GM23338 (cell line): Measurements from ENCODE around the gene HSD3B7. TPM values are rescaled to one million over a fixed set of nuclear protein-coding genes. Genes with fewer than 3 reads are reported as not detected.

Source experiments
- ATAC-seq: fragments of 200-7000 bp; cut with Tn5 transposase; 3 replicates; pipeline ENCODE4 v1.9.1; 2020
- DNase-seq: peaks from one replicate; pipeline ENCODE4 v3.0.0-alpha.2; 2015; ENCODE audit warnings: low spot score
- H2AFZ ChIP-seq: fragments of 200-600 bp; sonication (generic); 2 replicates; pipeline ENCODE4 v1.8.0; 2016; ENCODE audit warnings: antibody characterized with exemption, mild to moderate bottlenecking, moderate library complexity
- H3F3A ChIP-seq: fragments of 200-600 bp; sonication (generic); replicated peaks from 2 replicates; pipeline ENCODE4 v1.8.0; 2017; ENCODE audit warnings: antibody characterized with exemption, mixed run types, low read depth
- H3K27ac ChIP-seq: fragments of 200-600 bp; sonication (generic); 2 replicates; pipeline ENCODE4 v1.6.1; 2016; ENCODE audit warnings: low read depth
- H3K27me3 ChIP-seq: fragments of 200-600 bp; sonication (generic); 2 replicates; pipeline ENCODE4 v1.8.0; 2016; ENCODE audit warnings: mild to moderate bottlenecking, mixed run types, moderate library complexity; ENCODE audit not compliant: insufficient read depth
- H3K36me3 ChIP-seq: fragments of 200-600 bp; sonication (generic); 2 replicates; pipeline ENCODE4 v1.8.0; 2016; ENCODE audit warnings: mild to moderate bottlenecking; ENCODE audit not compliant: insufficient read depth
- H3K4me1 ChIP-seq: fragments of 200-600 bp; sonication (generic); 2 replicates; pipeline ENCODE4 v1.8.0; 2016; ENCODE audit warnings: mild to moderate bottlenecking, moderate library complexity; ENCODE audit not compliant: insufficient read depth
- H3K4me2 ChIP-seq: fragments of 200-600 bp; sonication (generic); 2 replicates; pipeline ENCODE4 v1.7.1; 2017; ENCODE audit warnings: mixed run types
- H3K4me3 ChIP-seq: fragments of 200-600 bp; sonication (generic); 2 replicates; pipeline ENCODE4 v1.6.1; 2016; ENCODE audit warnings: mixed run types
- H3K79me2 ChIP-seq: fragments of 200-600 bp; sonication (generic); replicated peaks from 2 replicates; pipeline ENCODE4 v1.8.0; 2017; ENCODE audit warnings: mild to moderate bottlenecking; ENCODE audit not compliant: insufficient read depth
- H3K9me2 ChIP-seq: fragments of 200-600 bp; sonication (generic); 2 replicates; pipeline ENCODE4 v1.8.0; 2017; ENCODE audit not compliant: insufficient read depth
- H4K20me1 ChIP-seq: fragments of 200-600 bp; sonication (generic); replicated peaks from 2 replicates; pipeline ENCODE4 v1.8.0; 2017; ENCODE audit warnings: mild to moderate bottlenecking; ENCODE audit not compliant: insufficient read depth
- H3K27ac Mint-ChIP-seq: 2 replicates; pipeline ENCODE4 v1.8.0; 2020; ENCODE audit warnings: inconsistent platforms, mild to moderate bottlenecking, moderate library complexity, mixed read lengths
- H3K27me3 Mint-ChIP-seq: 3 replicates; pipeline ENCODE4 v1.8.0; 2022; ENCODE audit warnings: low read depth, mild to moderate bottlenecking, moderate library complexity, mixed read lengths, inconsistent platforms; ENCODE audit not compliant: insufficient read depth, poor library complexity
- H3K36me3 Mint-ChIP-seq: 3 replicates; pipeline ENCODE4 v1.8.0; 2021; ENCODE audit warnings: low read depth, mild to moderate bottlenecking, inconsistent platforms, moderate library complexity, mixed read lengths
- H3K4me1 Mint-ChIP-seq: 3 replicates; pipeline ENCODE4 v1.8.0; 2020; ENCODE audit warnings: mild to moderate bottlenecking, inconsistent platforms, mixed read lengths
- H3K4me3 Mint-ChIP-seq: 3 replicates; pipeline ENCODE4 v1.8.0; 2021; ENCODE audit warnings: moderate library complexity, mild to moderate bottlenecking, inconsistent platforms, mixed read lengths
- H3K9me3 Mint-ChIP-seq: 3 replicates; pipeline ENCODE4 v1.8.0; 2020; ENCODE audit warnings: moderate library complexity, mild to moderate bottlenecking, inconsistent platforms, mixed read lengths
- CREB1 ChIP-seq: fragments of 250-450 bp; sonication (Bioruptor Pico); IDR thresholded peaks from 2 replicates; pipeline ENCODE4 v1.5.0; 2020; ENCODE audit warnings: low read depth, mild to moderate bottlenecking, moderate library complexity
- EZH2 ChIP-seq: fragments of 200-600 bp; sonication (generic); IDR thresholded peaks from one replicate; pipeline ENCODE4 v1.8.0; 2017; ENCODE audit warnings: antibody characterized with exemption, mild to moderate bottlenecking, low read depth; ENCODE audit not compliant: unreplicated experiment
- EZH2phosphoT487 ChIP-seq: fragments of 200-600 bp; sonication (generic); IDR thresholded peaks from one replicate; pipeline ENCODE4 v1.8.1; 2018; ENCODE audit warnings: antibody characterized with exemption; ENCODE audit not compliant: unreplicated experiment
- JUNB ChIP-seq: IDR thresholded peaks from one replicate; pipeline ENCODE4 v1.6.1; 2016; ENCODE audit warnings: antibody characterized with exemption; ENCODE audit not compliant: unreplicated experiment
- NANOG ChIP-seq: IDR thresholded peaks from 2 replicates; pipeline ENCODE4 v1.6.1; 2016; ENCODE audit warnings: antibody characterized with exemption, borderline replicate concordance
- REST ChIP-seq: IDR thresholded peaks from one replicate; pipeline ENCODE4 v1.6.1; 2018; ENCODE audit warnings: antibody characterized with exemption; ENCODE audit not compliant: unreplicated experiment
- ZNF114 ChIP-seq: fragments of 250-450 bp; sonication (Bioruptor Pico); IDR thresholded peaks from 2 replicates; pipeline ENCODE4 v1.5.0; 2020; ENCODE audit warnings: mild to moderate bottlenecking, moderate library complexity
- ZNF331 ChIP-seq: fragments of 250-450 bp; sonication (Bioruptor Pico); IDR thresholded peaks from 2 replicates; pipeline ENCODE4 v1.5.0; 2020; ENCODE audit warnings: low read depth, mild to moderate bottlenecking, moderate library complexity
- ZNF462 ChIP-seq: fragments of 250-450 bp; sonication (Bioruptor Pico); IDR thresholded peaks from 2 replicates; pipeline ENCODE4 v1.5.0; 2020; ENCODE audit warnings: mild to moderate bottlenecking, moderate library complexity
- polyA plus RNA-seq: library from polyadenylated mRNA; unstranded; fragments of >200 nt; fragmentation: Nextera tagmentation; extraction: Ambion mirVana; gene quantifications from 2 replicates; pipeline ENCODE4 v1.2.1, GENCODE V29; 2016
- total RNA-seq: library from RNA; depleted of rRNA; stranded (reverse); fragments of >200 nt; shearing (Covaris generic); gene quantifications from 2 replicates; pipeline ENCODE4 v1.2.3, GENCODE V29; 2014
- TF ChIP-seq, protein P1 (sequence below): IDR thresholded peaks from 2 replicates; pipeline ENCODE4 v1.6.1; 2016; ENCODE audit warnings: antibody characterized with exemption

HSD3B7 gene
- total and polyA plus RNA-seq, 2 experiments from 2014 or later: 4.3 to 12.2 TPM

- peaks cover 22% of the 10 kb centered on the region for H3F3A ChIP-seq
- peaks cover 16% of the 10 kb centered on the region for H3K36me3 ChIP-seq
- Mint-ChIP-seq H3K9me3 (no peaks in the 10 kb centered on the region), H3K27me3 (peaks cover 25% of the 10 kb centered on the region), H3K4me3 (peak overlapping the region; percentile 79), H3K27ac (peak overlapping the region; percentile 99), H3K36me3 (peaks cover 33% of the 10 kb centered on the region), H3K4me1 (peaks cover 32% of the 10 kb centered on the region)
- ATAC-seq: peak; percentile 0; the same call in 2 of the 3 replicates
- DNase-seq: peak; percentile 65
- H3K9me2 ChIP-seq: no peaks in the 10 kb centered on the region
- no peak for TF ChIP-seq CREB1
- no peak for TF ChIP-seq JUNB
- no peak for TF ChIP-seq ZNF462
- no peak for TF ChIP-seq EZH2
- no peak for TF ChIP-seq EZH2phosphoT487
- no peak for TF ChIP-seq NANOG
- no peak for TF ChIP-seq REST
- no peak for TF ChIP-seq ZNF331 (CRISPR knock-in tag)
- no peak for TF ChIP-seq ZNF114 (CRISPR knock-in tag)
- TF ChIP-seq, protein P1, sequence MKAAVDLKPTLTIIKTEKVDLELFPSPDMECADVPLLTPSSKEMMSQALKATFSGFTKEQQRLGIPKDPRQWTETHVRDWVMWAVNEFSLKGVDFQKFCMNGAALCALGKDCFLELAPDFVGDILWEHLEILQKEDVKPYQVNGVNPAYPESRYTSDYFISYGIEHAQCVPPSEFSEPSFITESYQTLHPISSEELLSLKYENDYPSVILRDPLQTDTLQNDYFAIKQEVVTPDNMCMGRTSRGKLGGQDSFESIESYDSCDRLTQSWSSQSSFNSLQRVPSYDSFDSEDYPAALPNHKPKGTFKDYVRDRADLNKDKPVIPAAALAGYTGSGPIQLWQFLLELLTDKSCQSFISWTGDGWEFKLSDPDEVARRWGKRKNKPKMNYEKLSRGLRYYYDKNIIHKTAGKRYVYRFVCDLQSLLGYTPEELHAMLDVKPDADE: no peak
- H3K79me2 ChIP-seq: peaks cover 15% of the 10 kb centered on the region; the same call in 1 of the 2 replicates
- peak overlapping the region; percentile 63 for H3K4me3 ChIP-seq
- H3K4me2 ChIP-seq: peak overlapping the region; percentile 88
- H3K27me3 ChIP-seq: no peaks in the 10 kb centered on the region
- H4K20me1 ChIP-seq: peaks cover 9% of the 10 kb centered on the region
- H3K27ac ChIP-seq: peak overlapping the region; percentile 95
- H2AFZ ChIP-seq: no peak overlapping the region
- H3K4me1 ChIP-seq: peaks cover 8% of the 10 kb centered on the region
Observed at GRCh38 chr16:30947541-30947858, 37.5 kb upstream of the HSD3B7 start.
